HepG2 (cell line): Measurements from ENCODE around the gene OR4D9. TPM values are rescaled to one million over a fixed set of nuclear protein-coding genes. Genes with fewer than 3 reads are reported as not detected.

Experiments
- ARID2 ChIP-seq: sonication (generic); formaldehyde crosslinking; IDR thresholded peaks from 2 replicates; pipeline ENCODE4 v1.8.1; 2022; ENCODE audit warnings: mild to moderate bottlenecking, missing genetic modification reagents, borderline replicate concordance
- CREM ChIP-seq, 2 experiments: sonication (generic) in 1 of 2; formaldehyde crosslinking in 1 of 2; IDR thresholded peaks; 2 replicates each; pipeline versions ENCODE4 v1.4.0 to v1.6.1; 2016 to 2020; ENCODE audit warnings: antibody characterized with exemption in 1 of 2, mild to moderate bottlenecking in 1 of 2, missing genetic modification reagents in 1 of 2
- EP300 ChIP-seq, 3 experiments: sonication (generic) in 1 of 3; formaldehyde crosslinking in 1 of 3; IDR thresholded peaks; 2 replicates each; pipeline versions ENCODE4 v1.5.1 to v1.6.1; 2011 to 2020; ENCODE audit warnings: low read depth in 2 of 3, low read length in 2 of 3, borderline replicate concordance in 1 of 3, improper control_type of control experiment in 1 of 3, mild to moderate bottlenecking in 1 of 3, missing genetic modification reagents in 1 of 3, moderate library complexity in 1 of 3
- HNF4G ChIP-seq, 2 experiments: sonication (generic) in 1 of 2; formaldehyde crosslinking in 1 of 2; IDR thresholded peaks; 2 replicates each; pipeline versions ENCODE4 v1.4.0 to v1.6.1; 2011 to 2020; ENCODE audit warnings: borderline replicate concordance in 2 of 2, low read depth in 2 of 2, mild to moderate bottlenecking in 2 of 2, low read length in 1 of 2, missing genetic modification reagents in 1 of 2, moderate library complexity in 1 of 2
- NBN ChIP-seq: fragments of 450-650 bp; conservative IDR thresholded peaks from 2 replicates; pipeline ENCODE4 v1.6.1; 2017
- ZNF3 ChIP-seq: IDR thresholded peaks from 2 replicates; pipeline ENCODE4 v1.7.0; 2017; ENCODE audit warnings: inconsistent platforms
- ZNF607 ChIP-seq: sonication (generic); formaldehyde crosslinking; IDR thresholded peaks from 2 replicates; pipeline ENCODE4 v1.5.1; 2020; ENCODE audit warnings: missing genetic modification reagents, mild to moderate bottlenecking, borderline replicate concordance
- ZNF777 ChIP-seq: sonication (generic); formaldehyde crosslinking; IDR thresholded peaks from 2 replicates; pipeline ENCODE4 v1.4.0; 2020; ENCODE audit warnings: missing genetic modification reagents
- polyA plus RNA-seq, 8 experiments: library from polyadenylated mRNA; depleted of rRNA in 3 of 8; stranded (reverse) in 7 of 8; unstranded in 1 of 8; fragments of >200 nt; fragmentation: Illumina TruSeq in 4 of 8; extraction: Trizol in 4 of 8; gene quantifications; 2 replicates each; pipeline versions ENCODE4 v1.2.1 to v1.2.3, GENCODE V29; 2011 to 2016; ENCODE audit warnings: low read depth in 4 of 8, missing spikeins in 1 of 8, mixed read lengths in 1 of 8; ENCODE audit not compliant: insufficient read depth in 1 of 8
- total RNA-seq, 5 experiments: library from RNA; depleted of rRNA; stranded (reverse); fragments of >200 nt; fragmentation: Illumina TruSeq; extraction: Trizol; gene quantifications; 2 replicates each; pipeline ENCODE4 v1.2.3, GENCODE V29; 2016; ENCODE audit warnings: low read depth in 1 of 5
- TF ChIP-seq, protein P1 (sequence below): sonication (generic); formaldehyde crosslinking; IDR thresholded peaks from 2 replicates; pipeline ENCODE4 v1.4.0; 2020; ENCODE audit warnings: missing genetic modification reagents, mild to moderate bottlenecking, borderline replicate concordance
- TF ChIP-seq, protein P2 (sequence below), 2 experiments: sonication (generic) in 1 of 2; formaldehyde crosslinking in 1 of 2; IDR thresholded peaks; 2 replicates each; pipeline versions ENCODE4 v1.4.0 to v1.6.1; 2016 to 2020; ENCODE audit warnings: borderline replicate concordance in 1 of 2, low read depth in 1 of 2, mild to moderate bottlenecking in 1 of 2, missing genetic modification reagents in 1 of 2
- TF ChIP-seq, protein P3 (sequence below): sonication (generic); formaldehyde crosslinking; IDR thresholded peaks from 2 replicates; pipeline ENCODE4 v1.4.0; 2020; ENCODE audit warnings: missing genetic modification reagents, borderline replicate concordance
- TF ChIP-seq, protein P4 (sequence below): sonication (generic); formaldehyde crosslinking; IDR thresholded peaks from 2 replicates; pipeline ENCODE4 v1.4.0; 2020; ENCODE audit warnings: missing genetic modification reagents, low read depth, mild to moderate bottlenecking, borderline replicate concordance
- TF ChIP-seq, protein P5 (sequence below): sonication (generic); formaldehyde crosslinking; IDR thresholded peaks from 2 replicates; pipeline ENCODE4 v1.8.0; 2022; ENCODE audit warnings: low read depth, missing genetic modification reagents

OR4D9 gene
- total and polyA plus RNA-seq, 2 of the 13 experiments (the other 11 are each of a cell fraction or from before 2014, with no cell fraction given), result not detected

DNA sequence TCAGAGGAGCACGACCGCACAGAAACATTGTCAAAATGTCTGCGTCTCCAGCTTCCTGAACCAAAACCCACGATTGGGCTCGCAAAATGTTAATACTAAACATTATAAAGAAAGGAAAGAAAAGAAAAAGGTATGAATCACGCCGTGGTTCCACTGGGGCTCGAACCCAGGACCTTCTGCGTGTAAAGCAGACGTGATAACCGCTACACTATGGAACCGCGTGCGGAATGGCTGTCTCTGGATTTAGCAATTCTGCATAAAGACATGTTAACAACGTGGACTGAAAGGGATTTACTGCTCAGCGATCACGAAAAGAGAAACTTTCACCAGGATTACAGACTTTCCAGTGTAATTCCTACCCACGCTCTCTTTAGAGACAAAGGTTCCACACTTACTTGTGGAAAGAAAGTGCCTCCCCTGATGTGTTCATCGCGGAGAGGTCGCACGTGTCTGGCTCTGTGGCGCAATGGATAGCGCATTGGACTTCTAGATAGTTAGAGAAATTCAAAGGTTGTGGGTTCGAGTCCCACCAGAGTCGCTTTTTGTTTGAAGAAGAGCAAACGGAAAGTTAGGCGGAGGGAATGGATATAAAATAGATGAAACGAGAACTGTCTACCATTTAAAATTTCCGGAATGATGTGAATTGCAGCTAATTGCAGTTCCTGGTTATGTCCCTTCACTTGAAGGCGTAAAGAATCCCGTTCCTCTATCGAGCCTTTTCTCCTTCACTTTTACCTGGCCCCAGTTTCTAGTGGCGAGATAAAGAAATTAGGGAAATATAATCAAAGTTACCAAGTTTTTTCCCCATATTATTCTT is 39.7 kb downstream of the OR4D9 start (continued):
- TF ChIP-seq, protein P1, sequence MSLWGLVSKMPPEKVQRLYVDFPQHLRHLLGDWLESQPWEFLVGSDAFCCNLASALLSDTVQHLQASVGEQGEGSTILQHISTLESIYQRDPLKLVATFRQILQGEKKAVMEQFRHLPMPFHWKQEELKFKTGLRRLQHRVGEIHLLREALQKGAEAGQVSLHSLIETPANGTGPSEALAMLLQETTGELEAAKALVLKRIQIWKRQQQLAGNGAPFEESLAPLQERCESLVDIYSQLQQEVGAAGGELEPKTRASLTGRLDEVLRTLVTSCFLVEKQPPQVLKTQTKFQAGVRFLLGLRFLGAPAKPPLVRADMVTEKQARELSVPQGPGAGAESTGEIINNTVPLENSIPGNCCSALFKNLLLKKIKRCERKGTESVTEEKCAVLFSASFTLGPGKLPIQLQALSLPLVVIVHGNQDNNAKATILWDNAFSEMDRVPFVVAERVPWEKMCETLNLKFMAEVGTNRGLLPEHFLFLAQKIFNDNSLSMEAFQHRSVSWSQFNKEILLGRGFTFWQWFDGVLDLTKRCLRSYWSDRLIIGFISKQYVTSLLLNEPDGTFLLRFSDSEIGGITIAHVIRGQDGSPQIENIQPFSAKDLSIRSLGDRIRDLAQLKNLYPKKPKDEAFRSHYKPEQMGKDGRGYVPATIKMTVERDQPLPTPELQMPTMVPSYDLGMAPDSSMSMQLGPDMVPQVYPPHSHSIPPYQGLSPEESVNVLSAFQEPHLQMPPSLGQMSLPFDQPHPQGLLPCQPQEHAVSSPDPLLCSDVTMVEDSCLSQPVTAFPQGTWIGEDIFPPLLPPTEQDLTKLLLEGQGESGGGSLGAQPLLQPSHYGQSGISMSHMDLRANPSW (CRISPR knock-in tag), result no peak
- TF ChIP-seq ARID2 (CRISPR knock-in tag), result no peak; the same call in 1 of the 2 replicates
- TF ChIP-seq, protein P2, sequence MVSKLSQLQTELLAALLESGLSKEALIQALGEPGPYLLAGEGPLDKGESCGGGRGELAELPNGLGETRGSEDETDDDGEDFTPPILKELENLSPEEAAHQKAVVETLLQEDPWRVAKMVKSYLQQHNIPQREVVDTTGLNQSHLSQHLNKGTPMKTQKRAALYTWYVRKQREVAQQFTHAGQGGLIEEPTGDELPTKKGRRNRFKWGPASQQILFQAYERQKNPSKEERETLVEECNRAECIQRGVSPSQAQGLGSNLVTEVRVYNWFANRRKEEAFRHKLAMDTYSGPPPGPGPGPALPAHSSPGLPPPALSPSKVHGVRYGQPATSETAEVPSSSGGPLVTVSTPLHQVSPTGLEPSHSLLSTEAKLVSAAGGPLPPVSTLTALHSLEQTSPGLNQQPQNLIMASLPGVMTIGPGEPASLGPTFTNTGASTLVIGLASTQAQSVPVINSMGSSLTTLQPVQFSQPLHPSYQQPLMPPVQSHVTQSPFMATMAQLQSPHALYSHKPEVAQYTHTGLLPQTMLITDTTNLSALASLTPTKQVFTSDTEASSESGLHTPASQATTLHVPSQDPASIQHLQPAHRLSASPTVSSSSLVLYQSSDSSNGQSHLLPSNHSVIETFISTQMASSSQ (IDR thresholded peaks at IDR 0.05; ENCODE audit: low read depth), result no peak
- TF ChIP-seq, protein P2 (CRISPR knock-in tag; IDR thresholded peaks at IDR 0.05; ENCODE audit: borderline replicate concordance), result 0 out of 2 replicates have a peak, but pooled peaks have one; percentile 8
- TF ChIP-seq, protein P3, sequence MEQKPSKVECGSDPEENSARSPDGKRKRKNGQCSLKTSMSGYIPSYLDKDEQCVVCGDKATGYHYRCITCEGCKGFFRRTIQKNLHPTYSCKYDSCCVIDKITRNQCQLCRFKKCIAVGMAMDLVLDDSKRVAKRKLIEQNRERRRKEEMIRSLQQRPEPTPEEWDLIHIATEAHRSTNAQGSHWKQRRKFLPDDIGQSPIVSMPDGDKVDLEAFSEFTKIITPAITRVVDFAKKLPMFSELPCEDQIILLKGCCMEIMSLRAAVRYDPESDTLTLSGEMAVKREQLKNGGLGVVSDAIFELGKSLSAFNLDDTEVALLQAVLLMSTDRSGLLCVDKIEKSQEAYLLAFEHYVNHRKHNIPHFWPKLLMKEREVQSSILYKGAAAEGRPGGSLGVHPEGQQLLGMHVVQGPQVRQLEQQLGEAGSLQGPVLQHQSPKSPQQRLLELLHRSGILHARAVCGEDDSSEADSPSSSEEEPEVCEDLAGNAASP, result peak; percentile 45; the same call in 1 of the 2 replicates
- no peak for TF ChIP-seq ZNF777 (CRISPR knock-in tag)
- TF ChIP-seq ZNF607, result peak; percentile 8; the same call in 1 of the 2 replicates
- TF ChIP-seq EP300 (IDR thresholded peaks at IDR 0.05; ENCODE audit: low read depth in 2 of 2, low read length in 2 of 2), result 0 out of 4 replicates have a peak, but pooled peaks of 1 of the 2 experiments have one; percentile 25
- no peak for TF ChIP-seq EP300 (CRISPR knock-in tag; IDR thresholded peaks at IDR 0.05; ENCODE audit: borderline replicate concordance)
- no peak for TF ChIP-seq ZNF3 (CRISPR knock-in tag)
- TF ChIP-seq NBN, result no peak
- TF ChIP-seq, protein P4, sequence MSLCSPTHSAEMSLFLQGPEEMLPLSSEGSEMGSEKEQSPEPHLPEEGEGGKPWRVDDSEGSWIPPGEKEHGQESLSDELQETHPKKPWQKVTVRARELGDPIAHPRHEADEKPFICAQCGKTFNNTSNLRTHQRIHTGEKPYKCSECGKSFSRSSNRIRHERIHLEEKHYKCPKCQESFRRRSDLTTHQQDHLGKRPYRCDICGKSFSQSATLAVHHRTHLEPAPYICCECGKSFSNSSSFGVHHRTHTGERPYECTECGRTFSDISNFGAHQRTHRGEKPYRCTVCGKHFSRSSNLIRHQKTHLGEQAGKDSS (CRISPR knock-in tag), result peak; percentile 2; the same call in 1 of the 2 replicates
- peak; percentile 43; the same call in 1 of the 2 replicates for TF ChIP-seq CREM (IDR thresholded peaks at IDR 0.05)
- no peak for TF ChIP-seq CREM (CRISPR knock-in tag; IDR thresholded peaks at IDR 0.05)
- TF ChIP-seq, protein P5, sequence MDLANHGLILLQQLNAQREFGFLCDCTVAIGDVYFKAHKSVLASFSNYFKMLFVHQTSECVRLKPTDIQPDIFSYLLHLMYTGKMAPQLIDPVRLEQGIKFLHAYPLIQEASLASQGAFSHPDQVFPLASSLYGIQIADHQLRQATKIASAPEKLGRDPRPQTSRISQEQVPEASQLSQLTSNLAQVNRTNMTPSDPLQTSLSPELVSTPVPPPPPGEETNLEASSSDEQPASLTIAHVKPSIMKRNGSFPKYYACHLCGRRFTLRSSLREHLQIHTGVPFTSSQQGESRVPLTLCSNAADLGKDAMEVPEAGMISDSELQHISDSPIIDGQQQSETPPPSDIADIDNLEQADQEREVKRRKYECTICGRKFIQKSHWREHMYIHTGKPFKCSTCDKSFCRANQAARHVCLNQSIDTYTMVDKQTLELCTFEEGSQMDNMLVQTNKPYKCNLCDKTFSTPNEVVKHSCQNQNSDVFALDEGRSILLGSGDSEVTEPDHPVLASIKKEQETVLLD (CRISPR knock-in tag), result no peak
- no peak for TF ChIP-seq HNF4G (IDR thresholded peaks at IDR 0.05; ENCODE audit: borderline replicate concordance, low read depth, low read length)
- no peak for TF ChIP-seq HNF4G (CRISPR knock-in tag; IDR thresholded peaks at IDR 0.05; ENCODE audit: borderline replicate concordance, low read depth)
